GM20000 (cell line): ENCODE measurements around the gene SUOX.

Source experiments
- DNase-seq: peaks from one replicate; pipeline ENCODE4 v3.0.0; 2012; ENCODE audit warnings: low spot score
- CTCF ChIP-seq: IDR thresholded peaks from 2 replicates; pipeline ENCODE4 v1.5.1; 2012; ENCODE audit warnings: mild to moderate bottlenecking, control low read depth; ENCODE audit errors: extremely low read depth, missing control alignments

The SUOX gene

GRCh38 chr12:56042843-56043242 is 45.8 kb downstream of the SUOX start:
- no peak for TF ChIP-seq CTCF

DNA sequence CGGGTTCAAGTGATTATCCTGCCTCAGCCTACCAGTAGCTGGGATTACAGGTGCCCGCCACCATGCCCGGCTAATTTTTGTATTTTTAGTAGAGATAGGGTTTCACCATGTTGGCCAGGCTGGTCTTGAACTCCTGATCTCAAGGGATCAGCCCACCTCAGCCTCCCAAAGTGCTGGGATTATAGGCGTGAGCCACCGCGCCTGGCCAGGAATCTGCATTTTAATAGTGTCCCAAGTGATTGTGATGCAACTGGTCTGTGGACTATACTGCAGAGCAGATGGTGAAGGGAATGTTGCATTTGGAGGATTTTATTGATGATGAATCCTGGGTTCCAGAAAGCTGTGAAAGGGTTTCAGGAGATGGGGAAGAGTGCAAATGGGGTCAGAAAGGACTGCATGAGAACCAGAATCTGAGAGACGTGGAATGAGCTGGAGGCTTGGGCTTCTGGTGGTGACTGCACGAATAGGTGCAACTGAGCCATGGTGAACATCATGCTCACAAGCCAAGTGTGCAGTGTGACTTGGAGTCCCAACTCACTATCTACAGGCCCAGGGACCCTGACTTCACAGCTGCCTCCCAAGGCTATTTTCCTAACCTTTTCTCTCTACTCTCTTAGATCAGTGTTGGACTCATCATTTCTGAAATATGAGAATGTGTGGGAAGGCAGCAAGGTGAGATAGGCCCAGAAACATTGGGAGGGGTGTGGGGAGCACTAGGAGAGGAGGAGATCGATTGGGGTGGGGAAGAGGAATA is 49.1 kb downstream of the SUOX start:
- TF ChIP-seq CTCF, result no peak
- DNase-seq, result no peak

More at GRCh38 chr12:56042843-56043242, 45.8 kb downstream of the SUOX start:
- DNase-seq, result no peak

- no peak for DNase-seq
- no peak for TF ChIP-seq CTCF
Measured at GRCh38 chr12:56053407-56053893, 56.4 kb downstream of the SUOX start.
